HepG2 (cell line): ENCODE data around the gene EXTL1. TPM values are rescaled to one million over a fixed set of nuclear protein-coding genes. Genes with fewer than 3 reads are reported as not detected.

Experiments
- ERF ChIP-seq: IDR thresholded peaks from 2 replicates; pipeline ENCODE4 v1.6.1; 2018; ENCODE audit warnings: missing biosample characterization, missing genetic modification reagents
- KLF11 ChIP-seq: IDR thresholded peaks from 2 replicates; pipeline ENCODE4 v1.6.1; 2016; ENCODE audit warnings: missing compliant biosample characterization
- ZC3H4 ChIP-seq: sonication (generic); formaldehyde crosslinking; IDR thresholded peaks from 2 replicates; pipeline ENCODE4 v1.4.0; 2020; ENCODE audit warnings: missing genetic modification reagents, borderline replicate concordance
- ZKSCAN8 ChIP-seq: IDR thresholded peaks from 2 replicates; pipeline ENCODE4 v1.6.1; 2016; ENCODE audit warnings: borderline replicate concordance, missing genetic modification reagents, missing compliant biosample characterization
- ZMYM4 ChIP-seq: sonication (generic); formaldehyde crosslinking; IDR thresholded peaks from 2 replicates; pipeline ENCODE4 v1.8.1; 2023; ENCODE audit warnings: mild to moderate bottlenecking, missing genetic modification reagents
- ZNF776 ChIP-seq: sonication (generic); formaldehyde crosslinking; IDR thresholded peaks from 2 replicates; pipeline ENCODE4 v1.4.0; 2020; ENCODE audit warnings: mild to moderate bottlenecking, missing genetic modification reagents
- ZZZ3 ChIP-seq: sonication (generic); formaldehyde crosslinking; IDR thresholded peaks from 2 replicates; pipeline ENCODE4 v1.4.0; 2020; ENCODE audit warnings: missing genetic modification reagents, mild to moderate bottlenecking, borderline replicate concordance
- polyA plus RNA-seq, 8 experiments: library from polyadenylated mRNA; depleted of rRNA in 3 of 8; stranded (reverse) in 7 of 8; unstranded in 1 of 8; fragments of >200 nt; fragmentation: Illumina TruSeq in 4 of 8; extraction: Trizol in 4 of 8; gene quantifications; 2 replicates each; pipeline versions ENCODE4 v1.2.1 to v1.2.3, GENCODE V29; 2011 to 2016; ENCODE audit warnings: low read depth in 4 of 8, missing spikeins in 1 of 8, mixed read lengths in 1 of 8; ENCODE audit not compliant: insufficient read depth in 1 of 8
- total RNA-seq, 5 experiments: library from RNA; depleted of rRNA; stranded (reverse); fragments of >200 nt; fragmentation: Illumina TruSeq; extraction: Trizol; gene quantifications; 2 replicates each; pipeline ENCODE4 v1.2.3, GENCODE V29; 2016; ENCODE audit warnings: low read depth in 1 of 5
- TF ChIP-seq, protein P1 (sequence below): sonication (generic); formaldehyde crosslinking; IDR thresholded peaks from 2 replicates; pipeline ENCODE4 v1.4.0; 2020; ENCODE audit warnings: mild to moderate bottlenecking, missing genetic modification reagents
- TF ChIP-seq, protein P2 (sequence below): sonication (generic); formaldehyde crosslinking; IDR thresholded peaks from 2 replicates; pipeline ENCODE4 v1.5.1; 2020; ENCODE audit warnings: missing genetic modification reagents, mild to moderate bottlenecking, borderline replicate concordance

The EXTL1 gene
- total and polyA plus RNA-seq, 2 of the 13 experiments (the other 11 are each of a cell fraction or from before 2014, with no cell fraction given): 0.35 to 1.0 TPM

DNA sequence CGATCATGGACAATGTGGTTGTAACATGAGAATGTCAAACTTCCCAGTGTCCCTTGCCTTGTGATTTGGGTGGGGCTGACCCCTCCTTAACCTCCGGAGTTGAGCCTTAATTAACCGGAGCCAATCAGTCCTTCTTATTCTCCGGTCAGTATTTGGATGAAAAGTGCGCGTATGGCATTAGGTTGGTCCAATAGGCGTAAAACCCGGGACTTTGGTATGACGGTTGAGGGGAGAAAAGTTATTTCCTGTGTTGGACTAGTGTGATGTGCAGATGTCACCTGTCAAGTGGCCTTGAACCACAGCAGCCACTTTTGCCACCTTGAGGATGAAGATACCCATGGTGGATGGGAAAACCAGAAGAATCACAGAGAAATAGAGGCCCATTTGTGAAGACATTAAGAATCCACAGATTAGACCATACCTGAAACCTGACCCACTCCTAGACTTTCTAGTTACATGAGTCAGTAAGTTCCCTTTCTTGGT, 28.8 kb upstream of the EXTL1 start (continued):
- TF ChIP-seq, protein P1, sequence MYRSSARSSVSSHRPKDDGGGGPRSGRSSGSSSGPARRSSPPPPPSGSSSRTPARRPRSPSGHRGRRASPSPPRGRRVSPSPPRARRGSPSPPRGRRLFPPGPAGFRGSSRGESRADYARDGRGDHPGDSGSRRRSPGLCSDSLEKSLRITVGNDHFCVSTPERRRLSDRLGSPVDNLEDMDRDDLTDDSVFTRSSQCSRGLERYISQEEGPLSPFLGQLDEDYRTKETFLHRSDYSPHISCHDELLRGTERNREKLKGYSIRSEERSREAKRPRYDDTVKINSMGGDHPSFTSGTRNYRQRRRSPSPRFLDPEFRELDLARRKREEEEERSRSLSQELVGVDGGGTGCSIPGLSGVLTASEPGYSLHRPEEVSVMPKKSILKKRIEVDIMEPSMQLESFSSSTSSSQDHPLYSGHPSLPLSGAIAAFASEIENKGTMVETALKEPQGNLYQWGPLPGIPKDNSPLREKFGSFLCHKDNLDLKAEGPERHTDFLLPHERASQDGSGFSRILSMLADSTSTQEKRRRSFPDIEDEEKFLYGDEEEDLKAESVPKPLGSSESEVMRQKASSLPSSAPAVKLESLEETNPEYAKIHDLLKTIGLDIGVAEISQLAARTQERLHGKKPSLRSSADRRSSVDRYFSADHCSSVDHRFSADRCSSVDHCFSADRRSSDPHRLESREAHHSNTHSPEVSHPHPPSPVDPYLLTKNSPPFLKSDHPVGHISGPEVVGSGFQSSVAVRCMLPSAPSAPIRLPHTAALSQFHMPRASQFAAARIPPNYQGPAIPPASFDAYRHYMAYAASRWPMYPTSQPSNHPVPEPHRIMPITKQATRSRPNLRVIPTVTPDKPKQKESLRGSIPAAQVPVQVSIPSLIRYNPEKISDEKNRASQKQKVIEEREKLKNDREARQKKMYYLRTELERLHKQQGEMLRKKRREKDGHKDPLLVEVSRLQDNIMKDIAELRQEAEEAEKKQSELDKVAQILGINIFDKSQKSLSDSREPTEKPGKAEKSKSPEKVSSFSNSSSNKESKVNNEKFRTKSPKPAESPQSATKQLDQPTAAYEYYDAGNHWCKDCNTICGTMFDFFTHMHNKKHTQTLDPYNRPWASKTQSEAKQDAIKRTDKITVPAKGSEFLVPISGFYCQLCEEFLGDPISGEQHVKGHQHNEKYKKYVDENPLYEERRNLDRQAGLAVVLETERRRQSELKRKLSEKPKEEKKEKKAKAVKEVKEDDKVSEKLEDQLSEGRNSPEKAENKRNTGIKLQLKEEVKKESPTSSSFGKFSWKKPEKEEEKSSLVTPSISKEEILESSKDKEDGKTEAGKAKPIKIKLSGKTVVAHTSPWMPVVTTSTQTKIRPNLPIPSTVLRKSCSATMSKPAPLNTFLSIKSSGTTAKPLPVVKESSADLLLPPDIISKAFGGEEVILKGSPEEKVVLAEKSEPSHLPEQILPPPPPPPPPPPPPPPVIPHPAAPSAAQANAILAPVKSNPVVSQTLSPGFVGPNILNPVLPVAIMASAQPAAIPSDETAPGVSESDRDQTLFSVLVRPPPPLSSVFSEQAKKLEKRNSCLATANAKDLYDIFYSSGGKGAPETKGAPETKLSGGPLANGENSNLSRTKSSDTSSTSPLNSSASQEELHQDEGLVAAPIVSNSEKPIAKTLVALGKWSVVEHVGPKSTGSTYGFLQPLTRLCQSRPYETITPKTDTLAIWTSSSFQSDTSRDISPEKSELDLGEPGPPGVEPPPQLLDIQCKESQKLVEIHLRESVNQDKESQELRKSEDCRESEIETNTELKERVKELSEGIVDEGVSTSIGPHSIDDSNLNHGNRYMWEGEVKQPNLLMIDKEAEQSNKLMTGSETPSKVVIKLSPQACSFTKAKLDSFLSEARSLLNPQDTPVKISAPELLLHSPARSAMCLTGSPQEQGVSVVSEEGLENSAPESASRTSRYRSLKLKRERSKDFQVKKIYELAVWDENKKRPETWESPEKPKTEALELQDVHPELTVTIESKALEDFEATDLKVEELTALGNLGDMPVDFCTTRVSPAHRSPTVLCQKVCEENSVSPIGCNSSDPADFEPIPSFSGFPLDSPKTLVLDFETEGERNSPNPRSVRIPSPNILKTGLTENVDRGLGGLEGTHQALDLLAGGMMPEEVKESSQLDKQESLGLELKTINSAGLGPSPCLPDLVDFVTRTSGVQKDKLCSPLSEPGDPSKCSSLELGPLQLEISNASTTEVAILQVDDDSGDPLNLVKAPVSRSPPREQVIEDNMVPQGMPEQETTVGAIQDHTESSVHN (CRISPR knock-in tag): no peak
- TF ChIP-seq ZC3H4 (CRISPR knock-in tag) (no peak), ERF (CRISPR knock-in tag) (no peak), ZNF776 (no peak), ZMYM4 (CRISPR knock-in tag) (no peak), ZKSCAN8 (CRISPR knock-in tag) (no peak), ZZZ3 (CRISPR knock-in tag) (no peak), KLF11 (CRISPR knock-in tag) (no peak)
- TF ChIP-seq, protein P2, sequence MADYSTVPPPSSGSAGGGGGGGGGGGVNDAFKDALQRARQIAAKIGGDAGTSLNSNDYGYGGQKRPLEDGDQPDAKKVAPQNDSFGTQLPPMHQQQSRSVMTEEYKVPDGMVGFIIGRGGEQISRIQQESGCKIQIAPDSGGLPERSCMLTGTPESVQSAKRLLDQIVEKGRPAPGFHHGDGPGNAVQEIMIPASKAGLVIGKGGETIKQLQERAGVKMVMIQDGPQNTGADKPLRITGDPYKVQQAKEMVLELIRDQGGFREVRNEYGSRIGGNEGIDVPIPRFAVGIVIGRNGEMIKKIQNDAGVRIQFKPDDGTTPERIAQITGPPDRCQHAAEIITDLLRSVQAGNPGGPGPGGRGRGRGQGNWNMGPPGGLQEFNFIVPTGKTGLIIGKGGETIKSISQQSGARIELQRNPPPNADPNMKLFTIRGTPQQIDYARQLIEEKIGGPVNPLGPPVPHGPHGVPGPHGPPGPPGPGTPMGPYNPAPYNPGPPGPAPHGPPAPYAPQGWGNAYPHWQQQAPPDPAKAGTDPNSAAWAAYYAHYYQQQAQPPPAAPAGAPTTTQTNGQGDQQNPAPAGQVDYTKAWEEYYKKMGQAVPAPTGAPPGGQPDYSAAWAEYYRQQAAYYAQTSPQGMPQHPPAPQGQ (CRISPR knock-in tag): no peak
